OCI-M2 (cell line): ENCODE results near the gene NDFIP2.

Experiments
- DNase-seq: peaks from one replicate; lab custom pipeline; 2025; ENCODE audit not compliant: unreplicated experiment; lab: John Stamatoyannopoulos, UW

NDFIP2 gene

DNA sequence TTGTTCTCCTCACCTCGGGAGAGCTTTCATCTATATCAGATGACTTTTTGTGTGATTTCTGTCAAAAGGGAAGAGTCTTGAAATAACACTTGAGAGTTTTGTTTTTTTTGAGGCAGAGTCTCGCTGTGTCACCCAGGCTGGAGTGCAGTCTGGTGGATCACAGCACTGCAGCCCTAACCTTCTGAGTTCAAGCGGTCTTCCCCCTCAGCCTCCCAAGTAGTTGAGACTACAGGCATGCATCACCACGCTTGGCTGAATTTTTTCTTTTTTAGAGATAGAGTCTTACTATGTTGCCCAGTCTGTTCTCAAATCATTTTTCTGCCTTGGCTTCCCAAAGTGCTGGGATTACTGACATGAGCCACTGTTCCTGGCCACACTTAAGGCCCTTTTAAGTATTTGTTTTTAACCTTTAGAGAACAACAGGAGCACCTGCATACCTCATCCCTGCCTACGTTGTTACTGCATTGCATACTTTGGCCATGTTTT lies 11.4 kb downstream of the NDFIP2 start:
- DNase-seq, result no peak

DNA sequence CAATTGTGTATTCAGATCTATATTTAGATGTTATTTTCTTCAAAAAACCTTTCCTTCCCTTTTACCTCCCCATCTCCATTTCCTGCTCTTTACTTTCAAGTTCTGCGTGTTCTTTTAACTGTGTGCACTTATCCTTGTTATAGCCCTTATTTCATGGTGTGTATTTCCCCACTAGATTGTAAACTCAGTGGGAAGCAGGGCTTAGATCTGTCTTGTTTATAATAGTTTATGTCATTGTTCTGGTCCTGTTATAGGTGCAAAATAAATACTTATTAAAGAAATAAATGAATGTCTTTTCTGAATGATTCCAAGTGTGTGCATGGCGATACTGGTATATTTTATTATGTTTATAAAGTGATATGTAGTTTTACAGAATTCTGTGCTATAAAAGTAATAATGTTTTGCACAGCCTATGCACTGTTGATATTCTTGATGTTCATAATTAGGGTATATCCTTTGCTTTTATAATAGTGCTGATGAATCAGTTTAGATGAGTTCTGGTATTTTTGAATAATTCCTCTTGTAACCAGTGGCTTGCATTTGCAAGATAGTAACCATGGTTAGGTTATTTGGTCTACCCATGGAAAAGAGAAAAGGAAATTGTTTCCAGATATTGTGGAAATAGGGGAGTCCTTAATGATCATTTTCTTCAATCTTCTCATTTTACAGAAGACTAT lies 12.1 kb downstream of the NDFIP2 start:
- DNase-seq, result no peak

DNA sequence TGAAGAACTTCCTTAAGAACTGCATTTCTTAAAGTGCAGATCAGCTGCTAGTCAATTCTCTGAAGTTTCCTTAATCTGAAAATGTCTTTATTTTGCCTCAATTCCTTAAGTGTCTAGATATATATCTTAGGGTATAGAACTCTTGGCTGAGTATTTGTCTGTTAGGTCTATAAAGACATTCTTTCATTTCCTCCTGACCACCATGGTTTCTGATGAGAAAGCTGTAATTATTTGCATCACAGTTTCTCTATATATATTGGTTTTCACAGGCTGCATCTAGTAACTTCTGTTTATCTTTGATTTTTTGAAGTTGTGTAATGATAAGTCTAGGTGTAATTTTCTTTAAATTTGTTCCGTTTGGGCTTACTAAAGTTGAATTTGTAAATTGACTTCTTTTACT lies 15.2 kb downstream of the NDFIP2 start:
- DNase-seq, result no peak

DNA sequence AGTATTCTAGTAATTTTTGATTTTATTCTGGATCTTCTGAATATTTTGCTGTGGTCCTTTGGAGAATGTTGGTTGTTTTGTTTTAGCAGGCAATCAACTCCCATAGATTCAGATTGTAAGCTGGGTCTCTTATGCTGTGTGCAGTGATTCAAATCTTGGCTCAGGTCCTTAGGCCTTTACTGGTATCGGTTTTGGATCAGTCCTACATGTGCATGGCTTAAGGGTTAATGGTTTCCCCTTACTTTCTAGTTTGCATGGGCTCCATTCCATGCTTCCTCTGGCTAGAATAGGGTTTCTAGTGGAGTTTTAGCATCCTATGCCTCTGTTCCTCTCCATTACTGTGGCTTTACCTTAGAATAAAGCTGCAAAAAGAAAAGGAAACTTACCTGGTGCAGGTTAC lies 16.1 kb downstream of the NDFIP2 start:
- no peak for DNase-seq

DNA sequence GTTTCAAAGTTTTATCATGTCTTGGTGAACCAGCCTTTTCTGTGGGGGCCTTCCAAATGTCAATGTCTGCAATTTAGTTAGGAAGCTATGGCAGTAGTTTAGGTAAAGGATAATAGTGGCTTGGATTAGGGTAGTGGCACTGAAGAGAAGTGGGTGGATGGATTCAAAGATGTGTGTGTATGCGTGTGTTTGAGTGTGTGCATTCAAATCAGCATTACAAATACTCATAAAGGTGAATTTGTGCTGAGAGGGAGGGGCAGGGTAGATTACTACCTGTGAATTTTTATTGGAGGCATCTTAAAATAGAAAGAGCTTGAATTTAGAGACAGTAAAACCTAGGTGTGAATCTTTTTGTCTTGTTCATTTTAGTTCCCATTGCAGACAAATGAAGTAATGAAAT lies 16.9 kb downstream of the NDFIP2 start:
- no peak for DNase-seq

DNA sequence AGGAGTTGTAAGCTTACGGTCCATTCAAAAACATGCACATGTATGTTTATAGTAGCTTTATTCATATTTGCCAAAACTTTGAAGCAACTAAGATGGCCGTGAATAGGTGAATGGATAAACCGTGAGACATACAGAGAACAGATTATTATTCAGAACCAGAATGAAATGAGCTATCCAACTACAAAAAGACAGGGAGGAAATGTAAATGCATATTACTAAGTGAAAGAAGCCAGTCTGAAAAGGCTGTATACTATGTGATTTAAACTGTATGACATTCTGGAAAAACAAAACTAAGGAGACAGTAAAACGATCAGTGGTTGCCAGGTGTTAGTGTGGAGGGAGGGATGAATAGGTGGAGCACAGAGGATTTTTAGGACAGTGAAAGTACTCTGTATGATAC lies 19.9 kb downstream of the NDFIP2 start:
- DNase-seq, result no peak

DNA sequence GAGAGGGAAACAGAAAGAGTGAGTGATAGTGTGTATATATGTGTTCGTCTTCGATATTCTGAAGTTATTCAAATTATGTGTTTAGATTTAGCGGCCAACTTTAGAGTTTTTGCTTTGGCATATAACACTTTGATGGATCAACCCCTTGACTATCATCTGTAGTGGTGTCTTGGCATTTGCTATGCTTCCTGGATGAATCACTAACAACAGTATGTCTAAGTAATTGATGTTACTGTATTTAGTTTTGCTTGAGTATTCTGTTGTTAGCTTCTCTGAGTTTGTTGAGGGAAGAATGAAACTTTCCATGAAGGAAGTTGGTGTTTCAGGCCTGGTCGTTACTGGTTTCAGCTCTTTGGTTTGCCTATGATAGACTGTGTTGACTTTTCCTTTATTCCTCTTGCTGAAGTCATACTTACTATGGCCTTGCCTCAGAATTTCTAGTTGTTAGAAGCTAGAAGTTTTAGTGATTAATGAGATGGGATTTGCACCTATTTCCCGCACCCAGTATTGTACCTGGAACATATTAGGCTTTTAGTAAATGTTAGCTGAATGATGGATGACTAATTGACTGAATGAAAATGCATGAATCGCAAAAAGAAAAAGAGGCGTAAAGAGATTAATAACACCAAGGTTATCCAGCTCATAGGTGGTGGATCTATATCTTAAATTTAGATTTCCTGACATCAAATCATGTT lies 20.7 kb downstream of the NDFIP2 start:
- DNase-seq, result no peak

DNA sequence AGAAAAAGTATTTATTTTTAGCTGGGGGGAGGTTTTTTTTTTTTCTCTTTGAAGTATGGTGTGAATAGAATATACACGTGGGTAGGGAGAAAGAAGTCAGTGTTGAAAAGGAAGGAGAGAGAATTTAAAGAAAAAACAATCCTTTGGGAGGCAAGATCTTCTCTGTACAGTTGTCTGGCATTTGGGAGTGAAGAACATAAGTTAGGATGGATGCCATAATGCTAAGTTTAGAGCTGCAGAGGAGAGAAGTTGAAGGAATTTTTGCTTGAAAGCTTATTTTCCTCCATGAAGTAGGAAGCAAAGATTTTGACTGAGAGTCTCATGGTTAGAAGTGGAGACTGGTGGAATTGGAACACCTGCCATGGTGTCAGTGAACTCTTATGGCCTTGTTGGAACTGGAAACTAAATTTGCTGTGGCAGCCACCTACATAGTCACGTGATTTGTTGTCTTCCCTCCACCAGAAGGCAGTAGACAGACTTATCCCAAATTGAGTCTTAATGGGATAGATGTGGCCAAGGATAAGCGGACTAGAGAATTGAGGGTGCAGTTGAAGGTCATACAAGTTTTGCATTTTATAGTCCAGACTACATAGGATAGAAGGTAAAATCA lies 22.0 kb downstream of the NDFIP2 start:
- DNase-seq, result no peak

DNA sequence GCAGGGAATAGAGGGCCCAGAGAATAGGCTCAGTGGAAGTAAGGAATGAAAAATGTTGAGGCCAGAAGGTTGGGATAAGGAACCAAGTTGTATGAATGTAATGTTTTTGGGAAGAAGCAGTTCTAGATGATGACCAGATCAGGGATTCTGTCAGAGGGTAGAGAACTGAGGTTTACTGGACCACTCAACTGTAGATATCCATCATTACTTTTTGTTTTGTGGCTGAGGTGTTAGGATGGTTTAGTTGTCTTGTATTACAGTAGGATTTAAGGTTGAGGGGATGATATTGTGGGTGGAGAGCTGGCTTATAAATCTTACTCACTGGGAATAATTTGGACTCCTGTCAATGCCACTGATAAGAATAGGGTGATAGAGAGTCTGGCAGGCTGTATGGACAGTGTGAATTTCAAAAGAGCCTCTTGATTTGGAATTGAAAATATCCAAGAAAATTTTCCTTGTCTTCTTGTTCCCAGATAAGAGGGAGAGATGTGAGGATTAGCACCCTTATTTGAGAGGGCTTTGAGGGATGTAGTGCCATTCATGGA lies 22.6 kb downstream of the NDFIP2 start:
- no peak for DNase-seq

DNA sequence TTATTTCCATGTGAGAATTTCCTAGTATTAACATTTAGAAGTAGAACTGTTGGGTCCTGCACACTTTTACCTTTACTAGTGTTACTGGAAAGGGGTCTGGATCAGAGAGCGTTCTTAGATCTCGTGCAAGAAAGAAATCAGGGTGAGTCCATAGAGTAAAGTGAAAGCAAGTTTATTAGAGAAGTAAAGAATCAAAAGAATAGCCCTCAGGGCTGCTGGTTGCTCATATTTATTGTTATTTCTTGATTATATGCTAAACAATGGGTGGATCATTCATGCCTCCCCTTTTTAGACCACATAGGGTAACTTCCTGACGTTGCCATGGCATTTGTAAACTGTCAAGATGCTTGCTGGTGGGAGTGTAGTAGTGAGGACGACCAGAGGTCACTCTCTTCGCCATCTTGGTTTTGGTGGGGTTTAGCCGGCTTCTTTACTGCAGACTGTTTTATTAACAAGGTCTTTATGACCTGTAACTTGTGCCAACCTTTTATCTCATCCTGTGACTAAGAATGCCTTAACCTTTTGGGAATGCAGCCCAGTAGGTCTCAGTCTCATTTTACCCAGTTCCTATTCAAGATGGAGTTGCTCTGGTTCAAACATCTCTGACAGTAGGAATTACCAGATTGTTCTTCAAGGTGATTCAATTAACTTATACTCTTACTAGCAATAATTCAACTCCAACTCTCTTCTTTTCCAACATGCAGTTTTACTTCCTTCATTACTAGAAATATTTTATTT lies 27.4 kb downstream of the NDFIP2 start:
- no peak for DNase-seq

DNA sequence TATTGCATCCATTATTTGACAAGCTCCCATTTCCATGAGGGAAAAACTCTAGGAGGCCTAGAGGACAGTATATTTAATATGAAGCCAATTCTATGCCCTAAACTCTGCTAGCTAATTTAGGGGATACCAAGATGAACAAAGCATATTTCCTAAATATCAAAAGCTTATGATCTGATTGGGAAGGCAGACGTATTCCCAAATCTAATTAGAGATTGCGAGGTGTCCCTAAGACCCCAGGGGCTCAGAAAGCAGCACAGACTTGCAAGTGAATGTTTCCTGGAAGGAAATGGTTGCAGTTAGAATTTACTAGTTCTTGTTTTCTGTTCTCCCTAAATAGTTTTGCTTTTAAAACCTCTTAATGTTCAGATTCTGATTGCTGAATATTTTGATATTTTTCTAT lies 30.7 kb downstream of the NDFIP2 start:
- no peak for DNase-seq

DNA sequence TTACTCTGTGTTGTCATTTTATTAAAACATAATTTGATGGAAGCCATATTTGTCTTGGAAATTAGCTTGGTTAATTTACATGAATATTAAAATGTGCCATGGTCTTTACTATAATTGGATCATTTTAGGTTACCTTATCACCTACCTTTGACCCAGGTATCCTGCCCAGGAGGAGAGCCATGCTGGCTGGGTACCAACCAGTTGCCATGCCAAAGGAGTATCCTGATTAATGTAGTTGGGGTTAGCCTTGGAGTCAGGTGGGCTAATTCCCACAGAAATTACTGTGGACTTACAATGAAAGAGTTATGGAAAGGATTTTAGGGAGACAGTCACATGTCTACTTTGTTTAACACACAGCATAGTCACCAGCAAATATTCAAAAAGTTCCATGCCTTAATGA lies 32.0 kb downstream of the NDFIP2 start:
- DNase-seq, result no peak

DNA sequence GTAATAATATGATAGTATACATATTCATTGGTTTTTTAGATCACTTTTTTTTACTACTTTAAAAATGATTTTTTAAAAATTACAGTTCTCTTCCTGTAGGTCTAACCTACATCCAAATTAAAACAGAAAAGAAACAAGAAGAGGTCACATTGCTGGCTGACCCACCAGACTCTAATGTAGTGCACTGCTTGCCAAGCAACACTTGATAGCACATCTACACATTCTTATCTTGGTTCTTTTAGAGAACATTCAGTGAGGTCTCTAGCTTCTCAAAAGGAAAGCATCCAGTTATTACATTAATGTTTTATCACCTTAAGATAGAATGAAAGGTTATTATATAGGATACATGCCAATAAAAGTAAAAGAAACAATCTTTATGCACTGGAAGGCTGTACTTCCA lies 35.6 kb downstream of the NDFIP2 start:
- DNase-seq, result no peak

DNA sequence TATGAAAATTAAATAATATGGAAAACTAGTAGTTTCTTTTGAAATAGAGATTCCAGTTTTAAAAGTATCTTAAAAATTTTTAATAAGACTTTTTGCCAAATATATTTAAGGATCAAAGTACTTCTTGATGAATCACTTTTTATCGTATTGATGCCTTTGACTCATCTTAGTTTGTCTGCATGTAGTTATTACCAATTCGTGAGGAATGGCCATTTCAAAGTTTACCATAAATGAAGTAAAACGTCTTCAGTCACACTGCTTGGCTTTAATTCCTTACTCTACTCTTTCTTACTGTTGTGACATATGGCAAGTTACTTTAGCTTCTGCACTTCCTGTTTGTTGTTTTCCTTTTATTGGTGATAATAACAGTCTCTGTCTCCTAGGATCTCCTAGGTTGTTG lies 38.3 kb downstream of the NDFIP2 start:
- DNase-seq, result no peak

DNA sequence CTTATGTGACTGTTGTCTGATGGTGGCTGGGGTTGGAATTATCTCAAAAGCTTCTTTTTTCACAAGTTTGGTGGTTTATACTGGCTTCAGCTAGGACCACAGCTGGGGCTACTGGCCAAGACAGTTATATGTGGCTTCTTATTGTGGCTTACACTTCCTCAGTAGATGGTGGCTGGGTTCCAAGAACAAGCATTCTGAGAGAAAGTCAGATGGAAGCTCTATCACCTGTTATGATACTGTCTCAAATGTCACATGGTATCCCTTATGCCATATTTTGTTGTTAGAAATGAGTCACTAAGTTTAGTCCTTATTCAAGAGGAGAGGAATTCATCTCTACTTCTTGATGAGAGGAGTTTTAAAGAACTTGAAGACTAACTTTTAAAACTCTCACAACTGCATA lies 41.6 kb downstream of the NDFIP2 start:
- no peak for DNase-seq

DNA sequence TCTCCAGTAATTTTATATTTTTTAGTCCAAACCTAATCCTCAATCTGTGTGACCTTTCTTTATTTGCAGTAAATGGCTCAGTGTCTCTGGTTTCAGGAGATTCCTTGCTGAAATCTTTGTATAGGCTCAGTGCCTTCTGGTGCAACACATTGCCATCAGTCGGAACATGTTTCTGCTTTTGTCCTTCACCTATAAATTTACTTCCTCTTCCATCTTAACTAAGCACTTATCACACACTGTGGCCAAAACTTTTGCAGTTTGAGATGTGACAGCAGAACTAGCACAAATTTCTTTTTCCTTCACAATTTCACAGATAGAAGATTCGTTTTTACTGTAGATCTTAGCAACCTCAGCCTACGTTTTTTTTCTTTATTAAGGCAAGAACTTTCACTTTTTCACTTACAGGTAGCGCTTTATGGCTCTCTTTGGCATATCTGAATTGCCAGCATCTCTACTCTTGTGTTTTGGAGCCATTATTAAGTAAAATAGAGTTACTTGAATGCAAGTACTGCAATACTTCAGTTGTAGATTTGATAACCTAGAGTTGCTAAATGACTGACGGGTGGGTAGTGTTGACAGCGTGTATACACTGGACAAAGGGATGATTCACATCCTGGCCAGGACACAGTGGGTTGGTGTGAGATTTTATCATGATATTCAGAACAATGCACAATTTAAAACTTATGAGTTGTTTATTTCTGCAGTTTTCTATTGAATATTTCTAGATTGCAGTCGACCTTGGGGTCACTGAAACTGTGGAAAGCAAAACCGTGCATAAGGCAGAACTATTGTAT lies 44.3 kb downstream of the NDFIP2 start:
- no peak for DNase-seq

DNA sequence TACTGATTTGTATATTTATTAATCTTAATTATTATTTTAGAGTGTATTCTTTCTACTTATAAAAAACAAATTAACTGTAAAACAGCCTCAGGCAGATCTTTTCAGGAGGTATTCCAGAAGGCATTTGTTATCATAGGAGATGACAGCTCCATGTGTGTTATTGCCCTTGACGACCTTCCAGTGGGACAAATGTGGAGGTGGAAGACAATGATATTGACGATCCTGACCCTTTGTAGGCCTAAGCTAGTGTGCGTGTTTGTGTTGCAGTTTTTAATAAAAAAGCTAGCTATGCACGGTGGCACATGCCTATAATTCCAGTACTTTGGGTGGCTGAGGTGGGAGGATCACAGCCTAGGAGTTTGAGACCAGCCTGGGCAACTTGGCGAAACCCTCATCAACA lies 46.7 kb downstream of the NDFIP2 start:
- DNase-seq, result no peak

DNA sequence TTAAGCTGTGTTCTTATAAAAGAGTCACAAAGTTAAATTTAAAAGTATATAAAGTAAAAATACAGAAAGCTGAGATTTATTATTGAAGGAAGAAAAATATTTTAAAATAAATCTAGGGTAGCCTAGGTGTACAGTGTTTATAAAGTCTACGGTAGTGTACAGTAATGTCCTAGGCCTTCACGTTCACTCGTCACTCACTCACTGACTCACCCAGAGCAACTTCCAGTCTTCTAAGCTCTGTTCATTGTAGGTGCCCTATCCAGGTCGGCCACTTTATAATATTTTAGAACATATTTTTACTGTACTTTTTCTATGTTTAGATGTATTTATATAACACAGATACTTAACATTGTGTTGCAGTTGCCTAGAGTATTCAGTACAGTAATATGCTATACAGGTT lies 47.4 kb downstream of the NDFIP2 start:
- DNase-seq, result no peak

DNA sequence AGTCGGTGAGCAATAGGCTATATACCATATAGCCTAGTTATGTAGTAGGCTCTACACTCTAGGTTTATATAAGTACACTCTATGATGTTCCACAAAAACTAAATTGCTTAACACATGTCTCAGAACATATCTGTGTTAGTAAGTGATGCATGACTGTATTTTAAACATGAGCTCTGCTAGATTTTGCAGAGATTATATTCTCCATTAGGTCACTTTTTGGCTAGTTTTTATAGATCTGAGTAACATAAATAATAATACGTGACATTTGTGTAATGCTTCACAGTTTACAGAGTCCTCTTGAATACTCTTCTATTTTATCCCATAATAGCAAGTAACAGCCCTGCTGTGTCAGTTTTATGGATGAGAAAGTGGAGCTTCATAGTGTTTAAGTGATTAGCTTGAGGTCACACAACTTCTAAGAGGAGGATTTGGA lies 47.8 kb downstream of the NDFIP2 start:
- no peak for DNase-seq

DNA sequence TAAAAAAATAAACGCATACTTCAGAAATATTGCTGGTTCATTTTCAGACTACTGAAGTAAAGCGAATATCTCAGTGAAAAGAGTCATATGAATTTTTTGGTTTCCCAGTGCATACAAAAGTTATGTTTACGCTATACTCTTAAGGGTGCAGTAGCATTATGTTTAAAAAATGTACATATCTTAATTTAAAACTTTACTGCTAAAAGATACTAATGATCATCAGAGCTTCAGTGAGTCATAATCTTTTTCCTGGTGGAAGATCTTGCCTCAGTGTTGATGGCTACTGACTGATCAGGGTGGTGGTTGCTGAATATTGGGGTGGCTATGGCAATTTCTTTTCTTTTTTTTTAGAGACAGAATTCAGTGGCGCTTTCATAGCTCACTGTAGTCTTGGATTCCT lies 48.9 kb downstream of the NDFIP2 start:
- DNase-seq, result no peak

DNA sequence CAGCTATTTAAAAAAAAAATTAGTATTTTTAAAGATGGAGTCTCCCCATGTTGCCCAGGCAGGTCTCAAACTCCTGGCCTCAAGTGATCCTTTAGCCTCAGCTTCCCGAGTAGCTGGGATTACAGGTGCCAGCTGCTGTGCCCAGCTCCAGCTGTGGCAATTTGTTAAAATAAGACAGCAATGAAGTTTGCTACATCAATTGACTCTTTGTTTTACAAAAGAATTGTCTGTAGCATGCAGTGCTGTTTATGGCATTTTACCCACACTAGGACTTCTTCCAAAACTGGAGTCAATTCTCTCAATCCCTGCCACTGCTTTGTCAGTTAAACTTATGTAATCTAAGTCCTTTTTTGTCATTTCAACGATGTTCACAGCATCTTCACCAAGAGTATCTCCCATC lies 49.3 kb downstream of the NDFIP2 start:
- DNase-seq, result no peak
